HL-60/S4 treated with retinoic acid at 250 ng/mL for 4 days and 3 days (cell line): ENCODE results near the gene ITIH6.
"Not testable (repeated sequence)": the region's sequence is repeated elsewhere in the genome, so short reads cannot be mapped to it uniquely, and the experiment has no call there.

Experiments
- in situ Hi-C: fragments of 300-500 bp; cut with MboI; formaldehyde crosslinking; loops from 2 replicates; pipeline ENCODE4 v1.7.0; 2022; ENCODE audit warnings: low sequenced_read_pairs

The ITIH6 gene

GRCh38 chrX:54798137-54798536 is at the start of gene ITIH6:
Gene ITIH6, minus strand, starts transcription at chrX:54798255. Its CDS starts 45 bp downstream, at chrX:54798210.
- in situ Hi-C loops: no loop called here

GRCh38 chrX:54847700-54848099 is 49.6 kb upstream of the ITIH6 start:
- in situ Hi-C loops: not testable (repeated sequence)

- in situ Hi-C loops: no loop called here
Measured at GRCh38 chrX:54843050-54843449, 45.0 kb upstream of the ITIH6 start.

GRCh38 chrX:54842607-54843006 is 44.6 kb upstream of the ITIH6 start:
- in situ Hi-C loops: no loop called here

- in situ Hi-C loops: not testable (repeated sequence)
Measured at GRCh38 chrX:54841184-54841874, 43.3 kb upstream of the ITIH6 start.

- in situ Hi-C loops: no loop called here
Measured at GRCh38 chrX:54838583-54838982, 40.5 kb upstream of the ITIH6 start.

GRCh38 chrX:54826598-54826997 is 28.5 kb upstream of the ITIH6 start:
- in situ Hi-C loops: no loop called here

- in situ Hi-C loops: no loop called here
Measured at GRCh38 chrX:54825716-54826438, 27.8 kb upstream of the ITIH6 start.

GRCh38 chrX:54824722-54825121 is 26.7 kb upstream of the ITIH6 start:
- in situ Hi-C loops: no loop called here

GRCh38 chrX:54824195-54824594 is 26.1 kb upstream of the ITIH6 start:
- in situ Hi-C loops: no loop called here

GRCh38 chrX:54821310-54821709 is 23.3 kb upstream of the ITIH6 start:
- in situ Hi-C loops: no loop called here

GRCh38 chrX:54820737-54821136 is 22.7 kb upstream of the ITIH6 start:
- in situ Hi-C loops: no loop called here

GRCh38 chrX:54819201-54819600 is 21.1 kb upstream of the ITIH6 start:
- in situ Hi-C loops: no loop called here

- in situ Hi-C loops: no loop called here
Measured at GRCh38 chrX:54818221-54818620, 20.2 kb upstream of the ITIH6 start.

- in situ Hi-C loops: no loop called here
Measured at GRCh38 chrX:54817220-54817820, 19.3 kb upstream of the ITIH6 start.

GRCh38 chrX:54812306-54812705 is 14.3 kb upstream of the ITIH6 start:
- in situ Hi-C loops: no loop called here

- in situ Hi-C loops: no loop called here
Measured at GRCh38 chrX:54811301-54811885, 13.3 kb upstream of the ITIH6 start.

GRCh38 chrX:54810532-54810931 is 12.5 kb upstream of the ITIH6 start:
- in situ Hi-C loops: no loop called here

- in situ Hi-C loops: no loop called here
Measured at GRCh38 chrX:54808605-54809483, 10.8 kb upstream of the ITIH6 start.

GRCh38 chrX:54808109-54808604 is 10.1 kb upstream of the ITIH6 start:
- in situ Hi-C loops: no loop called here
